NOMO-1 treated with DMSO at 0.1 percent for 48 hours (cell line): ENCODE measurements around the gene LRRC39.
"Not testable (repeated sequence)": the region's sequence is repeated elsewhere in the genome, so short reads cannot be mapped to it uniquely, and the experiment has no call there.

Experiments
- DNase-seq: peaks from one replicate; lab custom pipeline; 2025; ENCODE audit not compliant: unreplicated experiment; lab: John Stamatoyannopoulos, UW

Gene LRRC39

DNA sequence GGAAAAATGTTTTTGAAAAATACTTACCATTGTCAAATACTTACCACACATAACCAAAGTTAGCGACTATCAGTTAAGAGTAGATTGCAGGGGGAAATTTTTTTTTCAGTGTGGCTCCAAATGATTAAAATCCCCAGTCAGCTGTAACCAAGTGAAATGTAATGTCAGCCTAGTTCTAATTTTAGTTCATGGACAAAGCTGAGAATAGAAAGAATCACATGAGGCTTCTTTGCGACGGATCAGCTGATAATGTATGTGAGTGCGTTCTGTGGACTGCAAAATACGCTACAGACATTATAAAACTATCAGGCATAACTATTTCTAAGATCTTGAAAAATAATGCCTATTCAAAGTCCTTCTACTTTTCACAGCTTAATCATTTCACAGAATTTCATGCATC lies at the start of gene LRRC39:
TSS of gene LRRC39 (minus strand) at position 166 of the 400 bp plus-strand sequence. CDS start 9,740 bp downstream, outside the sequence.
- DNase-seq = no peak

DNA sequence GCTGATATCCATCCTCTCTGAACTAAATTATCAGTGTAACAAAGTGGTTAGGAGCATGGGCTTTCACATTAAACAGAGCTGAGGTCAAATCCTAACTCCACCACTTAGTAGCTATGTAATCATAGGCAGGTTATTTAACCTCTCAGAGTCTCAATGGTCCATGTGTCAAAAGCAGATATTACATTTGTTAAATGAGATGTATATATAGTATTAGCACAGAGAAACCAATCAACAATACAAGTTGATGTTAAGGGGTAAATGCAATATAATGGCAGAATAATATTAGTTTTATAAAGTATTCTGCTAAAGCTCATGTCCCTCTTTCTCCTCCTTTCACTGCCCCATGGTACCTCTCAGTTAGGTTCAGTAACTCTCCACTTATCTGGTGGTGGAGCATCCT lies 44.4 kb upstream of the LRRC39 start:
- no peak for DNase-seq

DNA sequence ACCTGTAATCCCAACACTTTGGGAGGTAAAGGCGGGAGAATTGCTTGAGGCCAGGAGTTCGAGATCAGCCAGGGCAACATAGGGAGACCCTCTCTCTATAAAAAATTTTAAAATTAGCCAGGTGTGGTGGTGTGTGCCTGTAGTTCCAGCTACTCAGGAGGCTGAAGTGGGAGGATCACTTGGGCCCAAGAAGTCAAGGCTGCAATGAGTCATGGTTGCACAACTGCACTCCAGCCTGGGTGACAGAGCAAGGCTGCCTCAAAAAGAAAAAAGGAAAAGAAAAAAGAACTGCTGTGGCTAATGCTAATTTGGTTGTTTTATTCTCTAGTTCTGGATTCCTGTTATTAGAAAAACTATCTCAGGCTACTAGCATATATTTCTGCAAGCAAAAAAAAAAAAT lies 41.8 kb upstream of the LRRC39 start:
- no peak for DNase-seq

DNA sequence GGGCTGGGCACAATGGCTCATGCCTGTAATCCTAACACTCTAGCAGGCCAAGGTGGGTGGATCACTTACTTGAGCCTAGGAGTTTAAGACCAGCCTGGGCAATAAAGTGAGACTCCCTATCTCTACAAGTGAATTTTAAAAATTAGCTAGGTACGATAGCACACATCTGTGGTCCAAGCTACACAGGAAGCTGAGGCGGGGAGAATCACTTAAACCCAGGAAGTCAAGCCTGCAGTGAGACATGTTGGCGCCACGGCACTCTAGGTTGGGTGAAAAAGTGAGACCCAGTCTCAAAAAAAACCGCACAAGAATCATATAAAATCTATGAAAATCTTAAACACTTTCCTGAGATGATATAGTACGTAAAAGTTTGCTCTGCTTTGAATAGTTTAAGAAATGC lies 41.4 kb upstream of the LRRC39 start:
- no peak for DNase-seq

DNA sequence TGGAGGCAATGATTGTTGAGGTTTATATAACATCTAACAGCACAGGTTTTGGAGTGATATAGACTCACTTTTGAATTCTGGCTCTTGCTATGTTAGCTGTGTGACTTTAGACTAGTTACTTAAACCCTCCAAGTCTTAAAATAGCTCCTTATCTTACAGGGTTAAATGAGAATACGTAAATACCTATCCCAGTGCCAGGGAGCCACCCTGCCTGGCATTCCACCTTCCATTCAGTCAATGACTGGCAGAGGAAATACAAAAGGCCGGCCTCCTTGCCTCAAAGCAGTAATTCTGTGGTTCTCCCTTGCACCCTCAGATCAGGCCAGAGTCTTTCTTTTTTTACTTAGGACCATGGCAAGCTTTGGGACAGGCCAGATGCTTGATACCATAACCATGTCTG lies 39.8 kb upstream of the LRRC39 start:
- no peak for DNase-seq

DNA sequence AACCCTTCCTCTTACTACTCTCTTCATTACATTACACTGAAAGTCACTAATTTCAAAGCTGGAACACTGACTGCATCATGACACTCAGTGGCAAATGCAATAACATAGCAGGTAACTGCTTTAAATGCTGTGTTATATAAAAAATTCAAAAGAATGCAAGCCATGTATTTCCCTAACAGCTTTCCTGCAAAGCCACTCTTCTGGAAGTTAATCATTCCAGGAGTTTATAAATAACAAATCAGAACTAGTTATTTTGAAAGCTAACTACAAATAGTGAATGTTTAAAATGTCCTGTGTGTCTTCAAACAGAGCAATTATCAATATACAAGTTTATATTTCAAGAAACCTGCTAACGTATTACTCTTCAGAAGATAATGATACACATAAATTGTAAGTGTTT lies 37.0 kb upstream of the LRRC39 start:
- DNase-seq = no peak

DNA sequence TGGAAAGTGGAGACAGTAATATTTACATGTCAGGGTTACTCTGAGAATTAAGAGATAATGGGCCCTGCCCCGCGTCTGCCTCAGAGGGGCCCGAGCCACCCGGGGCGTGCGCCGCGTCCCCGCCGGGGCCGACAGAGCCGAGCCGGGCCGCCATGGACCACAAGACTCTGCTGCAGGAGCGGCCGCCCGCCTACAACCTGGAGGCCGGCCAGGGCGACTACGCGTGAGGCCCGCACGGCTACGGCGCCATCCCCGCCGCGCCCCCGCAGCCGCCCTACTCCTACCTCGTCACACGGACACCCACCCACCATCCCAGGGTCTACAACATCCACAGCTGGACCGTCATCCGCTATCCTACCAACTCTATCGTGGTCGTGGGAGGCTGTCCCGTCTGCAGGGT lies 35.1 kb upstream of the LRRC39 start:
- DNase-seq = no peak

DNA sequence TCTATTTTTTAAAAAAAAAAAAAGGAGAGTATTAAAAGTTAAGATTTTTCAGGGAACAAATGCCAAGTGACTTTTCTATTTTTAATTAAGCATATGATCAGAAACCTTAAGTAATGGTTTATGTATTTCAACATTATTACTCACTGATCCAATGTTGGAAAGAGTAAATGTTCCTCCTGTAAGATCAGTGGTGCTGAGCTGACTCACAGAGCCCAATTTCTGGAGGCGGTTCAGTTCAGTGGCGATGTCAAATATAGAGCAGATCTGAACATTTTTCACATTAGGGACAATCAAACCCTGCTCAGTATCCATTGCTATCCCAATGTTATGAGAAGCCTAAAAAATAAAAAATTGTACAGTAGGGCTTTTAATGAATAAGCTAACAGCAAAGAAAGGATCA lies 28.2 kb upstream of the LRRC39 start:
- DNase-seq = no peak

DNA sequence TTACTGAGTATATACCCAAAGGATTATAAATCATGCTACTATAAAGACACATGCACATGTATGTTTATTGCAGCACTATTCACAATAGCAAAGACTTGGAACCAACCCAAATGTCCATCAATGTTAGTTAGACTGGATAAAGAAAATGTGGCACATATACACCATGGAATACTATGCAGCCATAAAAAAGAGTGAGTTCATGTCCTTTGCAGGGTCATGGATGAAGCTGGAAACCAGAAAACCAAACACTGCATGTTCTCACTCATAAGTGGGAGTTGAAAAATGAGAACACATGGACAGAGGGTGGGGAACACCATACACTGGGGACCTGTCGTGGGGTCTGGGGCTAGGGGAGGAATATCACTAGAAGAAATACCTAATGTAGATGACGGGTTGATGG lies 27.5 kb upstream of the LRRC39 start:
- DNase-seq = not testable (repeated sequence)

DNA sequence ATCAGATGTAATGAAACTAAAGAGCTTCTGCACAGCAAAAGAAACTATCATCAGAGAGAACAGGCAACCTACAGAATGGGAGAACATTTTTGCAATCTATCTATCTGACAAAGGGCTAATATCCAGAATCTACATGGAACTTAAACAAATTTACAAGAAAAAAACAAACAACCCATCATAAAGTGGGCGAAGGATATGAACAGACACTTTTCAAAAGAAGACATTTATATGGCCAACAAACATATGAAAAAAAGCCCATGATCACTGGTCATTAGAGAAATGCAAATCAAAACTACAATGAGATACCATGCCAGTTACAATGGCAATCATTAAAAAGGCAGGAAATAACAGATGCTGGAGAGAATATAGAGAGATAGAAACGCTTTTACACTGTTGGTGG lies 27.0 kb upstream of the LRRC39 start:
- DNase-seq = not testable (repeated sequence)

DNA sequence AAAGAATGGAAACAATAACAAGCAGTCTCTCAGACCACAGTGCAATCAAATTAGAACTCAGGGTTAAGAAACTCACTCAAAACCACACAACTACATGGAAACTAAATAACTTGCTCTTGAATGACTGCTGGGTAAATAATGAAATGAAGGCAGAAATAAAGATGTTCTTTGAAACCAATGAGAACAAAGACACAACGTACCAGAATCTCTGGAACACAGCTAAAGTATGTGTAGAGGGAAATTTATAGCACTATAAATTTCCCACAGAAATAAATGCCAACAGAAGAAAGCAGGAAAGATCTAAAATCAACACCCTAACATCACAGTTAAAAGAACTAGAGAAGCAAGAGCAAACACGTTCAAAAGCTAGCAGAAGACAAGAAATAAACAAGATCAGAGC lies 24.6 kb upstream of the LRRC39 start:
- not testable (repeated sequence) for DNase-seq

DNA sequence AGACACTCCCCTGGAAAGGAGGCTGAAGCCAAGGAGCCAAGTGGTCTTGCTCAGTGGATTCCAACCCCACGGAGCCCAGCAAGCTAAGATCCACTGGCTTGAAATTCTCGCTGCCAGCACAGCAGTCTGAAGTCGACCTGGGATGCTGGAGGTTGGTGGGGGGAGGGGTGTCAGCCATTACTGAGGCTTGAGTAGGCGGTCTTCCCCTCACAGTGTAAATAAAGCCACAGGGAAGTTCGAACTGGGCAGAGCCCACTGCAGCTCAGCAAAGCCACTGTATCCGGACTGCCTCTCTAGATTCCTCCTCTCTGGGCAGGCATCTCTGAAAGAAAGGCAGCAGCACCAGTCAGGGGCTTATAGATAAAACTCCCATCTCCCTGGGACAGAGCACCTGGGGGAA lies 22.0 kb upstream of the LRRC39 start:
- not testable (repeated sequence) for DNase-seq

DNA sequence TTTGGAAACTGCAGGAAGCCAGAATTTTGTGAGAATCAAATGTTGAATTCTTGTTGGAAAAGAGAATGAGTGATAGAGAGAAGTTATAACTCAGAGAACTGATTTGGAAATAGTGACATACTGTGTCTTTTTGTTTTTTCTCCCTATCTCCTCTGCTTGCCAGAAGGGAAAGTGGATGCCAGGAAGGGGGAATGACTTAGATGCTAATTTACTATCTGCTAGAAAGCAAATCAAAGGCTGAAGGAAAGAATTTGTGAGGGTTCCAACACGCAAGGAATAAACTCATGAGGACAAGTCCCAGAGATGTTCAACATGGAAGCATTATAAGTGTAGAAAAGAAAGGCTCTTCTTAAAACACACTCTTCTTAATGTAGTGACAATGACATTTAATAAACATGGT lies 20.5 kb upstream of the LRRC39 start:
- no peak for DNase-seq

DNA sequence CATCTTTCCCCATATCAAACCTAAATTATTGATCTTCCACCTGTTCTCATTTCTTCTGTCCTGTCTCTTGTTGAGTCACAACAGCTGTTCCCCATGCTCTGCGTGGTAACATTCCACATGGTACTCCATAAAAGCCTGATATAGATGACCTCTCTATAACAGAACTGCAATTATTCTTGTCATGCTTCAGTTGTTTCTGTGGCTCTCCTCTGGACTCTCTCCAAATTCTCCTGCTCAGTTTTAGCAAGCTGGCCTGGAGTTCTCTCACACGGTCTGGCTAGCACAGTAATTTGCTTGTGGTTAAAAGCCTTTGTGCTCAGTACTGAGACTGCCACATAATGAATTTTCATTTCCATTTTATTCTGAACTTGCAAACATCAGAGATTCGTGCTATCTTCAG lies 10.6 kb upstream of the LRRC39 start:
- DNase-seq = no peak

DNA sequence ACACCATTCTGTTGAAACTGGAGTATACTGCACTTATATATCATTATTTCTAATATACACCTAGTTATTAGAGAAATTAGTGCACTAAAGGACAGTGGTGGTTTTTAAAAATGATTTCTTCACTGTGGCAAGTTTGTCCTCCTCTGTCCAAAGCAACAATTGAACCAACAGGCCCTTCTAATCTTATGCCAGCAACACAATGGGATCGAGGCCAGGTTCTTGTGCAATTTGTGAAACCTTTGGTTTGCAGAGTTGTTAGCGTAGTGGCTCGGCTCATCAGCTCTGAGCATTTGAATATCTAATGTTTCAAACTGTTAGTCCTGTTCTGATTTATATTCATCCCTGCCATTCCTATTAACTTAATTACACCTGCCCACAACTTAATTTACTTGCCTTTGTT lies 9.9 kb upstream of the LRRC39 start:
- no peak for DNase-seq

DNA sequence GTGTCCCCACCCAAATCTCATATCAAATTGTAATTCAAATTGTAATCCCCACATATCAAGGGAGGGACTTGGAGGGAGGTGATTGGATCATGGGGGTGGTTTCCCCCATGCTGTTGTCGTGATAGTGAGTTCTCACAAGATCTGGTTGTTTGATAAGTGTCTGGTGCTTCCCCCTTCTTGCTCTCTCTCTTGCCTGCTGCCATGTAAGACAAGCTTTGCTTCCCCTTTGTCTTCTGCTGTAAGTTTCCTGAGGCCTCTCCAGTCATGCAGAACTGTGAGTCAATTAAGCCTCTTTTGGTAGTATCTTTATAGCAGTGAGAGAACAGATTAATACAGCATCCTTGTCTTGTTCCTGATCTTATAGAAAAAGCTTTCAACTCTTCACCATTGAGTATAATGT lies 6.5 kb upstream of the LRRC39 start:
- DNase-seq = no peak

DNA sequence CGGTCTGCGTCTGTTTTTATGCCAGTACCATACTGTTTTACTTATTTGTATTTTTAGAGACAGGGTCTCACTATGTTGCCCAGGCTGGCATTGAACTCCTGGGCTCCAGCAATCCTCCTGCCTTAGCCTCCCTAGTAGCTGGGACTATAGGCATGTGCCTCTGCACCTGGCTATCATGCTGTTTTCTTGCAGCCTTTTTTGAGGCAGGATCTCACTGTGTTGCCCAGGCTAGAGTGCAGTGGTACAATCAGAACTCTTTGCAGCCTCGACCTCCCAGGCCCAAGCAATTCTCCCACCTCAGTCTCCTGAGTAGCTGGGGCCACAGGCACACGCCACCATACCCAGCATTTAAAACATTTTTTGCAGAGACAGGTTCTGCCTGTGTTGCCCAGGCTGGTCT lies 5.3 kb upstream of the LRRC39 start:
- no peak for DNase-seq

DNA sequence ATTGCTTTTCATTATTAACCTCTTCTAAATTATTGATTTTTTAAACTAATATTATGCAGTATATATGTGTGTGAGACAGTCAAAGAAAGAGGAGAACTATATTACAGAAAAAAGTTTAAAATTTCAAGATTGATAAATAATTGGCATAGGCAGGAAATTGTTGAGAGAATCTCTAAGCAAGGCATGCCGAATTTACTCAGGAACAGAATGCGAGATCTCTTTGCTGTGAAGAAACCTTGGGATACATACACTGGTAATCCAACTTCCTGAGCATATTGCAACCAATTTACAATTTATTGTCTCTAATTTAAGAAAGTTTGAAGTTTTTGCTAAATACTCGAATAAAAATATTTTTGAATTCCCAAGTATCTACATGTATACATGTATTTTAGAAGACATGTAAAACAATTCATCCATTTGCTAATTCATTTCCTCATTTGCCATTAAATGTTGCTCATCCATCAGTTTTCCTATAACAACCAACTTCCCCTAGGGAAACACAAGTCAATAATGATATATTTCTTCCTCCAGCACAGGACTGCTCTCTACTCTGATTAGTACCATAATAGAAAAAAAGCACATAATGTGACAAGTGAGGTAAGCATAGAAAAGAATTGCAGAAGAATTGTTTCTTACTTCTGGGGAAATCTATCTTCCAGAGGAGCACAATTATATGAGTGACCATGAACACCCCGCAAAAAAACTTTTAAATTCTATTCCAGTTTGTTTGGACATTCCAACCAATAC lies 588 bp downstream of the LRRC39 start:
- no peak for DNase-seq

DNA sequence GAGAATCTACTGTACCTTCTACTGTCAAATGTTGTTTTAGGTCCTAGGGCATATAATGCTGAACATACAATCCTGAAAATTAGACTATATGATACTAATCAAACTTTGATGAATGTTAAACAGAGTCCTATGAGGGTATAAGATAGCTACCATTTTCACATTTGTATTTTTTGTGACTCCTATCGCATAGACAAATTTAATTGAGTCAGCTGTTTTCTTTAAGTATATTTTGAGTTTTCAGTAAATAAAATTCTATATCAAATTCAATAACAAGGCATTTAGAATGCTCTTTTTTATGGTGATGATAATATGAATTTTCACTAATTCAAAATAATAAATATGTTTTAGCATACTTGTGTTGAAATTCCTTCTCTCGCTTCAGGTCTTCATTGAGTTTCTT lies 10.0 kb downstream of the LRRC39 start:
- DNase-seq = no peak

DNA sequence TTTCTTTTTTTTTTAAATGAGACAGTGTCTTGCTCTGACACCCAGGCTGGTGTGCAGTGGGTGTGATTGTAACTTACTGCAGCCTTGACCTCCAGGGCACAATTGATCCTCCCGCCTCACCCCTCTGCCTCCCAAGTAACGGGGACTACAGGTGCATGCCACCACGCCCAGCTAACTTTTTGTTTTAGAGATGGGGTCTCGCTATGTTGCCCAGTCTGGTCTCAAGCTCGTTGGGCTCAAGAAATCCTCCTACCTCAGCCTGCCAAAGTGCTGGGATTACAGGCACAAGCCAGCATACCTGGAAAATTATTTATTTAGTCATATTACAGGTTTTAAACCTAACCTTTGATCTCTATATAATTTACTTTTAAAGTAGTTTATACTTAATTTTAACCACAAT lies 13.4 kb downstream of the LRRC39 start:
- no peak for DNase-seq

DNA sequence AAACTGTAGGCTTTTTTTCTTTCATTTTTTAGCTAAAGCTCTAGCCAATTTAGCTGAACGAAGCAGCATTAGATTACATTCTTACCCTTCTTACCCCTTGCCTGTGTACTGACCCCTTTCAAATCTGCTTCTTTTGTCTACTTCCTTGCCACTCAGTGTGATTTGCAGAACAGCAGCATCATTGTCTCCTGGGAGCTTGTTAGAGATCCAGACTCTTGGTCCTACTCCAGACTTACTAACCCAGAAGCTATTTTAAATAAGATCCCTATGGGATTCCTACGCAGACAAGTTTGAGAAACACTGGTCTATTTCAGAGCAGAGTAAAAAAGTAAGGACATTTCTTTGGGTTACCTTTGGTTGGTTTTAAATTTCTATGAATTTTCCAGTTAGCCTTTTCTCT lies 13.8 kb downstream of the LRRC39 start:
- DNase-seq = no peak

DNA sequence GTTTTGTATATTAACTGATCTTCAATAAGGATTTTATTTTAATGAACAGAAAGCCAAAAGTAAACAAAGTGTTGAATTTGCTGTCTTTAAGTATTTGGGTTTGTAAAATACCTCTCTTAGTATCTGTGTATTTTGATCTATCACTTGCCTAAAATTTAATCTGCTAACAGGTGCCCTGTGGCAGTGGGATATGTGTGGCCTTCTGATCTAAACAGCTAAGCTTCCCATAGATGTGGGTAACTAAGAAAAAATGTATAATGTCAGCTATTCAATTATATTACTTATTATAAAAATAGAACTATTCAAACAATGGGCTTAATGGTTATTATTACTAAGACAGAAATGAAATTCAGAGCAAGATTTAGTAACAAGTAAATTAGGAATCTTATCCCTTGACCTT lies 15.2 kb downstream of the LRRC39 start:
- no peak for DNase-seq

DNA sequence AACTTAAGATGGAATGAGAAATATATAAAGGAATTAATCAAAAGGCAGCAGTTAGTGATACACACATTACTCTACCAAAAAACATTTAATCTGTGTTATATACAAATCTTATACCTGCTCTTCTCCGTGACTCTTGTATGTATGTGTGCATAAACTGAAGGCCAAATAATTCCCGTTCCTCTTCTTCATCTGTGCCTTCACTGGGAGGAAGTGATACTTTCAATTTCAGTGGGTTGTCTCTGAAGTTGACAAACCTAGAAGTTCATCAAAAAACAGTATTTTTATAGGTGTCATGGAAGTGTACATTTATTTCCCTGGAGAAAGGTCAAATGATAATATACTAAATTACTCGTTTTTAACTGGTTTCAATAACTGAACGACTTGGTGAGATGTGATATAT lies 25.8 kb downstream of the LRRC39 start:
- peak; percentile 70 for DNase-seq
